GM21723 (cell line): ENCODE results near the gene NIT1.

Experiments used
- ATAC-seq: cut with Tn5 transposase; IDR thresholded peaks from one replicate; pipeline ENCODE4 v1.9.1; 2021; ENCODE audit warnings: mild to moderate bottlenecking, moderate library complexity; ENCODE audit not compliant: unreplicated experiment

The NIT1 gene

GRCh38 chr1:161117759-161118581 lies at the start of gene NIT1, which contains the start of gene PFDN2:
Gene NIT1, plus strand, starts transcription at chr1:161118105. Its CDS starts 72 bp downstream, at chr1:161118177.
Gene PFDN2, minus strand, starts transcription at chr1:161118037. Its CDS starts 11 bp downstream, at chr1:161118026.
- peak; percentile 82 for ATAC-seq

- ATAC-seq: peak; percentile 57
These were observed 49.3 kb upstream of the NIT1 start for GRCh38 chr1:161068306-161069234.

- peak; percentile 11 for ATAC-seq
These were observed 48.7 kb upstream of the NIT1 start for GRCh38 chr1:161069241-161069640.

- ATAC-seq: peak; percentile 86
These were observed 48.1 kb upstream of the NIT1 start, which contains the start of gene ARHGAP30 for GRCh38 chr1:161069731-161070270. Gene ARHGAP30, minus strand, starts transcription at chr1:161069891. Its CDS starts 267 bp downstream, at chr1:161069624.

GRCh38 chr1:161070761-161071160 lies 47.1 kb upstream of the NIT1 start:
- no peak for ATAC-seq

- ATAC-seq: no peak
These were observed 46.0 kb upstream of the NIT1 start for GRCh38 chr1:161071886-161072371.

GRCh38 chr1:161072751-161073449 lies 45.0 kb upstream of the NIT1 start:
- ATAC-seq: no peak

- ATAC-seq: no peak
These were observed 44.3 kb upstream of the NIT1 start for GRCh38 chr1:161073474-161074121.

GRCh38 chr1:161074676-161075368 lies 43.1 kb upstream of the NIT1 start:
- ATAC-seq: no peak

GRCh38 chr1:161076410-161076809 lies 41.5 kb upstream of the NIT1 start:
- ATAC-seq: no peak

- no peak for ATAC-seq
These were observed 40.5 kb upstream of the NIT1 start for GRCh38 chr1:161077426-161077825.

GRCh38 chr1:161079436-161080110 lies 38.3 kb upstream of the NIT1 start:
- ATAC-seq: no peak

- no peak for ATAC-seq
These were observed 37.2 kb upstream of the NIT1 start for GRCh38 chr1:161080441-161081405.

GRCh38 chr1:161081519-161081918 lies 36.4 kb upstream of the NIT1 start:
- ATAC-seq: no peak

GRCh38 chr1:161082483-161082882 lies 35.4 kb upstream of the NIT1 start:
- ATAC-seq: no peak

GRCh38 chr1:161082996-161083747 lies 34.7 kb upstream of the NIT1 start:
- no peak for ATAC-seq
